GM18951 (cell line): ENCODE data around the gene ALDH1A3.

Experiments
- POLR2A ChIP-seq: IDR thresholded peaks from 4 replicates; pipeline ENCODE4 v1.6.1; 2011; ENCODE audit warnings: mild to moderate bottlenecking; ENCODE audit not compliant: insufficient read length, insufficient read depth; ENCODE audit errors: extremely low read depth
- in situ Hi-C: fragments of 300-500 bp; cut with MboI; formaldehyde crosslinking; loops from one replicate; pipeline ENCODE4 v1.12.0; 2022; ENCODE audit warnings: low sequenced_read_pairs, mixed read lengths, inconsistent platforms; ENCODE audit not compliant: unreplicated experiment

The ALDH1A3 gene

GRCh38 chr15:100909989-100910955 is 30.6 kb downstream of the ALDH1A3 start:
- TF ChIP-seq POLR2A, result no peak
- in situ Hi-C loops, result loop anchor here (25.0 kb wide), 1 partner anchor 352 kb away; the partner anchor contains the start of gene CHSY1

- no peak for TF ChIP-seq POLR2A
- in situ Hi-C loops, result loop anchor here (25.0 kb wide), 1 partner anchor 351 kb away; the partner anchor contains the start of gene CHSY1
Measured at GRCh38 chr15:100911086-100911485, 31.5 kb downstream of the ALDH1A3 start.

GRCh38 chr15:100913961-100914360 is 34.3 kb downstream of the ALDH1A3 start:
- no peak for TF ChIP-seq POLR2A
- in situ Hi-C loops, result loop anchor here (25.0 kb wide), 1 partner anchor 348 kb away; the partner anchor contains the start of gene CHSY1

- in situ Hi-C loops, result loop anchor here (5.0 to 25.0 kb wide), 2 partner anchors 92 to 347 kb away; partner anchors contain the start of gene CHSY1
- no peak for TF ChIP-seq POLR2A
Measured at GRCh38 chr15:100914876-100915275, 35.2 kb downstream of the ALDH1A3 start.

GRCh38 chr15:100918034-100918689 is 38.5 kb downstream of the ALDH1A3 start:
- TF ChIP-seq POLR2A, result peak; percentile 51
- in situ Hi-C loops, result loop anchor here (5.0 to 25.0 kb wide), 2 partner anchors 89 to 344 kb away; partner anchors contain the start of gene CHSY1

GRCh38 chr15:100918690-100919480 is 39.3 kb downstream of the ALDH1A3 start, which contains the start of gene LRRK1:
Gene LRRK1 (plus strand): TSS chr15:100919357. CDS start chr15:100924633, 5,276 bp downstream.
- peak; percentile 61 for TF ChIP-seq POLR2A
- in situ Hi-C loops, result loop anchor here (5.0 to 25.0 kb wide), 2 partner anchors 88 to 343 kb away; partner anchors contain the start of gene CHSY1

GRCh38 chr15:100919481-100920405 is 40.1 kb downstream of the ALDH1A3 start:
- in situ Hi-C loops, result loop anchor here (5.0 to 25.0 kb wide), 2 partner anchors 88 to 343 kb away; partner anchors contain the start of gene CHSY1
- no peak for TF ChIP-seq POLR2A

- in situ Hi-C loops, result loop anchor here (25.0 kb wide), 1 partner anchor 342 kb away; the partner anchor contains the start of gene CHSY1
- no peak for TF ChIP-seq POLR2A
Measured at GRCh38 chr15:100920516-100921135, 41.0 kb downstream of the ALDH1A3 start.

- in situ Hi-C loops, result loop anchor here (25.0 kb wide), 1 partner anchor 340 kb away; the partner anchor contains the start of gene CHSY1
- TF ChIP-seq POLR2A, result peak; percentile 26
Measured at GRCh38 chr15:100922192-100923040, 42.8 kb downstream of the ALDH1A3 start.

- TF ChIP-seq POLR2A, result no peak
- in situ Hi-C loops, result loop anchor here (25.0 kb wide), 1 partner anchor 339 kb away; the partner anchor contains the start of gene CHSY1
Measured at GRCh38 chr15:100923076-100923475, 43.4 kb downstream of the ALDH1A3 start.
